ENCODE results near the gene TMEM236.

- TF ChIP-seq EZH2 (optimal IDR thresholded peaks at IDR 0.05; ENCODE audit: low read depth, low read length), result no peak
- TF ChIP-seq CTCF (IDR thresholded peaks at IDR 0.05; ENCODE audit: low read length), result peak; percentile 27; the same call in 1 of the 2 replicates
- TF ChIP-seq EZH2phosphoT487 (IDR thresholded peaks at IDR 0.05; ENCODE audit: low read length), result no peak
These were observed 54.0 kb downstream of the TMEM236 start for GRCh38 chr10:17805921-17806577.

Measured in MM.1S (cell line).